ENCODE measurements around the gene KAT7. TPM values are rescaled to one million over a fixed set of nuclear protein-coding genes. Genes with fewer than 3 reads are reported as not detected.

Gene KAT7
- total and polyA plus RNA-seq, 10 of the 15 experiments (the other 5 are each of a cell fraction or from before 2014, with no cell fraction given), result 6.6 to 45.8 (median 26.3) TPM

GRCh38 chr17:49872754-49873377 is 84.4 kb downstream of the KAT7 start:
- ChIA-PET POLR2A (no interaction called here), SMC1A (ENCODE audit: uncharacterized antibody, unreplicated experiment) (interaction anchor here (1.9 kb wide), 1 partner anchor 124 kb away, joined by 4 read pairs; no protein-coding TSS in a partner anchor), RAD21 (ENCODE audit: unreplicated experiment) (no interaction called here), CTCF (interaction anchor here (1.4 kb wide), 1 partner anchor 124 kb away, joined by 9 read pairs; no protein-coding TSS in a partner anchor)
- WGBS (ENCODE audit: insufficient coverage, insufficient replicate concordance, low lambda C conversion rate, missing lambda C conversion rate), result 41% methylated on average over 5 of the region's 6 CpGs
- Histone ChIP-seq H3K4me3 (no peak overlapping the region), H2AFZ (ENCODE audit: control insufficient read depth, low read depth, low read length) (no peak overlapping the region), H4K20me1 (ENCODE audit: control insufficient read depth, insufficient read depth) (no peaks in the 10 kb centered on the region), H3K4me2 (ENCODE audit: control insufficient read depth, insufficient read depth) (0 out of 2 replicates have a peak overlapping the region, but pooled peaks have one; percentile 9), H3K4me1 (ENCODE audit: control insufficient read depth, insufficient read depth, low read length) (no peaks in the 10 kb centered on the region), H3K9me3 (replicated peaks; ENCODE audit: control insufficient read depth, insufficient read depth, low read length) (no peaks in the 10 kb centered on the region), H3K9ac (ENCODE audit: control insufficient read depth, insufficient read depth, low read length) (no peak overlapping the region), H3K27ac (ENCODE audit: control insufficient read depth, insufficient read depth) (no peak overlapping the region), H3K27me3 (replicated peaks in 1 of 2; ENCODE audit: control insufficient read depth in 2 of 2, insufficient read depth in 2 of 2, low read length in 1 of 2) (no peaks in the 10 kb centered on the region), H3K36me3 (ENCODE audit: control insufficient read depth in 2 of 2, insufficient read depth in 2 of 2, low read length in 1 of 2) (no peaks in the 10 kb centered on the region), H3K79me2 (ENCODE audit: control insufficient read depth, insufficient read depth, low read length) (no peaks in the 10 kb centered on the region)
- ATAC-seq (no peak), DNase-seq (ENCODE audit: low read depth, low spot score) (no peak), FAIRE-seq (no peak)
- no peak for TF ChIP-seq ZNF217 (IDR thresholded peaks at IDR 0.05)
- TF ChIP-seq EGR1 (IDR thresholded peaks at IDR 0.05; ENCODE audit: borderline replicate concordance in 1 of 2, low read depth in 2 of 2, low read length in 2 of 2), result 0 out of 3 replicates have a peak, but pooled peaks of 1 of the 2 experiments have one; percentile 22
- no TSS peak for BruUV-seq (replicated peaks)
- intact Hi-C loops (cut with micrococcal nuclease; ENCODE audit: unreplicated experiment) (no loop called here), in situ Hi-C loops (cut with MboI) (no loop called here)

GRCh38 chr17:49873466-49873865 is 85.0 kb downstream of the KAT7 start:
- Histone ChIP-seq H3K9me3 (replicated peaks; ENCODE audit: control insufficient read depth, insufficient read depth, low read length) (no peaks in the 10 kb centered on the region), H3K27me3 (replicated peaks in 1 of 2; ENCODE audit: control insufficient read depth in 2 of 2, insufficient read depth in 2 of 2, low read length in 1 of 2) (no peaks in the 10 kb centered on the region), H3K4me1 (ENCODE audit: control insufficient read depth, insufficient read depth, low read length) (no peaks in the 10 kb centered on the region), H3K4me2 (ENCODE audit: control insufficient read depth, insufficient read depth) (no peak overlapping the region), H3K9ac (ENCODE audit: control insufficient read depth, insufficient read depth, low read length) (no peak overlapping the region), H2AFZ (ENCODE audit: control insufficient read depth, low read depth, low read length) (no peak overlapping the region), H4K20me1 (ENCODE audit: control insufficient read depth, insufficient read depth) (no peaks in the 10 kb centered on the region), H3K79me2 (ENCODE audit: control insufficient read depth, insufficient read depth, low read length) (no peaks in the 10 kb centered on the region), H3K27ac (ENCODE audit: control insufficient read depth, insufficient read depth) (no peak overlapping the region), H3K36me3 (ENCODE audit: control insufficient read depth in 2 of 2, insufficient read depth in 2 of 2, low read length in 1 of 2) (no peaks in the 10 kb centered on the region), H3K4me3 (no peak overlapping the region)
- WGBS (ENCODE audit: insufficient coverage, insufficient replicate concordance, low lambda C conversion rate, missing lambda C conversion rate), result 19% methylated on average over 6 of the region's 6 CpGs
- DNase-seq (ENCODE audit: low read depth, low spot score), result no peak
- no peak for ATAC-seq
- intact Hi-C loops (cut with micrococcal nuclease; ENCODE audit: unreplicated experiment), result no loop called here
- no peak for TF ChIP-seq YY1 (IDR thresholded peaks at IDR 0.05; ENCODE audit: low read depth, low read length)
- TF ChIP-seq YBX1 (IDR thresholded peaks at IDR 0.05), result no peak
- TF ChIP-seq TCF7 (IDR thresholded peaks at IDR 0.05; ENCODE audit: borderline replicate concordance), result no peak
- no peak for TF ChIP-seq ZSCAN29 (IDR thresholded peaks at IDR 0.05)
- SMC1A ChIA-PET (ENCODE audit: uncharacterized antibody, unreplicated experiment), result interaction anchor here (1.9 kb wide), 1 partner anchor 123 kb away, joined by 4 read pairs; no protein-coding TSS in a partner anchor
- no peak for FAIRE-seq
- no TSS peak for BruUV-seq (replicated peaks)
- POLR2A ChIA-PET, result no interaction called here
- RAD21 ChIA-PET (ENCODE audit: unreplicated experiment), result no interaction called here
- in situ Hi-C loops (cut with MboI), result no loop called here
- CTCF ChIA-PET, result no interaction called here

Measured in GM12878 (cell line).